OCI-LY7 (cell line): ENCODE data around the gene C9. TPM values are rescaled to one million over a fixed set of nuclear protein-coding genes. Genes with fewer than 3 reads are reported as not detected.
"Not testable (repeated sequence)": the region's sequence is repeated elsewhere in the genome, so short reads cannot be mapped to it uniquely, and the experiment has no call there.

Experiments used
- BruUV-seq: library from RNA; stranded (reverse); fragments of 400-500 nt; replicated peaks from 2 replicates; lab custom pipeline; 2021; lab: Mats Ljungman, UMichigan
- CTCF ChIA-PET: fragments of 300-600 bp; sonication (Branson Sonifier 250); formaldehyde crosslinking; loops from one replicate; lab custom pipeline; 2022; ENCODE audit warnings: antibody characterized with exemption; ENCODE audit not compliant: unreplicated experiment; lab: Charles Lee
- POLR2A ChIA-PET: fragments of 300-600 bp; sonication (Branson Sonifier 250); formaldehyde crosslinking; loops from one replicate; lab custom pipeline; 2022; ENCODE audit warnings: antibody characterized with exemption; lab: Charles Lee
- DNase-seq: peaks from one replicate; pipeline ENCODE4 v3.0.0-alpha.2; 2015; ENCODE audit warnings: low spot score
- H2AFZ ChIP-seq: fragments of 200-600 bp; sonication (generic), shearing (Covaris generic); 2 replicates; pipeline ENCODE4 v1.6.1; 2014; ENCODE audit warnings: mild to moderate bottlenecking, antibody characterized with exemption, low read length, moderate library complexity
- H3K27ac ChIP-seq: fragments of 200-600 bp; sonication (generic); 2 replicates; pipeline ENCODE4 v1.5.1; 2014; ENCODE audit warnings: mixed run types, low read depth, mild to moderate bottlenecking, moderate library complexity, low read length, inconsistent platforms; ENCODE audit not compliant: poor library complexity, severe bottlenecking
- H3K36me3 ChIP-seq: fragments of 200-600 bp; sonication (generic); 2 replicates; pipeline ENCODE4 v1.6.1; 2014; ENCODE audit warnings: mild to moderate bottlenecking, antibody characterized with exemption, low read length, moderate library complexity, mixed read lengths; ENCODE audit not compliant: insufficient read depth
- H3K4me1 ChIP-seq: fragments of 200-600 bp; sonication (generic); 2 replicates; pipeline ENCODE4 v1.5.1; 2014; ENCODE audit warnings: mild to moderate bottlenecking, low read length; ENCODE audit not compliant: insufficient read depth, poor library complexity, severe bottlenecking
- H3K4me2 ChIP-seq: fragments of 200-600 bp; sonication (generic); 2 replicates; pipeline ENCODE4 v1.6.1; 2014; ENCODE audit warnings: mild to moderate bottlenecking, low read length
- H3K4me3 ChIP-seq: fragments of 200-600 bp; sonication (generic); 2 replicates; pipeline ENCODE4 v1.5.1; 2014; ENCODE audit warnings: mild to moderate bottlenecking, low read depth, low read length; ENCODE audit not compliant: poor library complexity, severe bottlenecking
- H3K79me2 ChIP-seq: fragments of 200-600 bp; sonication (generic); 2 replicates; pipeline ENCODE4 v1.6.1; 2016; ENCODE audit warnings: low read depth, mild to moderate bottlenecking, low read length, moderate library complexity, mixed read lengths; ENCODE audit not compliant: insufficient read depth
- H3K9me2 ChIP-seq: fragments of 200-600 bp; sonication (generic); 2 replicates; pipeline ENCODE4 v1.6.1; 2016; ENCODE audit warnings: mild to moderate bottlenecking, low read length, mixed read lengths; ENCODE audit not compliant: insufficient read depth
- H3K9me3 ChIP-seq: fragments of 200-600 bp; sonication (generic); 2 replicates; pipeline ENCODE4 v1.6.1; 2014; ENCODE audit warnings: mild to moderate bottlenecking, mixed run types, low read length, mixed read lengths
- H4K20me1 ChIP-seq: fragments of 200-600 bp; sonication (generic); 2 replicates; pipeline ENCODE4 v1.6.1; 2014; ENCODE audit warnings: mild to moderate bottlenecking, antibody characterized with exemption, low read length, moderate library complexity, mixed read lengths; ENCODE audit not compliant: insufficient read depth
- CTCF ChIP-seq: fragments of 200-600 bp; sonication (generic); conservative IDR thresholded peaks from 2 replicates; pipeline ENCODE4 v1.5.1; 2014; ENCODE audit warnings: mild to moderate bottlenecking, antibody characterized with exemption, low read length, moderate library complexity, mixed read lengths
- EZH2phosphoT487 ChIP-seq: fragments of 200-600 bp; sonication (generic); IDR thresholded peaks from 2 replicates; pipeline ENCODE4 v1.6.1; 2018; ENCODE audit warnings: low read depth, borderline replicate concordance, mild to moderate bottlenecking, mixed run types, antibody characterized with exemption, low read length, moderate library complexity, mixed read lengths
- intact Hi-C: fragments of 100-400 bp; cut with micrococcal nuclease; formaldehyde crosslinking; loops from one replicate; pipeline ENCODE4 v1.10.0; 2022; ENCODE audit not compliant: unreplicated experiment
- total RNA-seq, 2 experiments: library from RNA; depleted of rRNA in 1 of 2; stranded (reverse); fragments of >200 nt in 1 of 2; shearing (Covaris generic) in 1 of 2; gene quantifications; 2 replicates each; pipeline ENCODE4 v1.2.3, GENCODE V29; 2014 to 2022

The C9 gene
- total RNA-seq, 2 experiments from 2014 or later: not detected

- no peak overlapping the region for H3K4me2 ChIP-seq
- no peak overlapping the region for H2AFZ ChIP-seq
- ChIA-PET CTCF (no interaction called here), POLR2A (interaction anchor here (0.7 kb wide), 1 partner anchor 16 kb away, joined by 3 read pairs; no protein-coding TSS in a partner anchor)
- intact Hi-C loops: no loop called here
- no peak for TF ChIP-seq CTCF
- no peak for TF ChIP-seq EZH2phosphoT487
- H3K9me2 ChIP-seq: no peaks in the 10 kb centered on the region
- H3K27ac ChIP-seq: no peak overlapping the region
- H3K4me1 ChIP-seq: no peaks in the 10 kb centered on the region
- H3K79me2 ChIP-seq: no peaks in the 10 kb centered on the region
- no peak overlapping the region for H3K4me3 ChIP-seq
- no peaks in the 10 kb centered on the region for H3K9me3 ChIP-seq
- no peaks in the 10 kb centered on the region for H3K36me3 ChIP-seq
- no TSS peak for BruUV-seq
- no peak for DNase-seq
- H4K20me1 ChIP-seq: no peaks in the 10 kb centered on the region
Measured at GRCh38 chr5:39409033-39409432, 44.7 kb upstream of the C9 start.

- Histone ChIP-seq H3K79me2 (no peaks in the 10 kb centered on the region), H2AFZ (no peak overlapping the region), H3K4me2 (no peak overlapping the region), H3K36me3 (no peaks in the 10 kb centered on the region), H3K4me1 (no peaks in the 10 kb centered on the region), H3K27ac (no peak overlapping the region), H3K9me2 (no peaks in the 10 kb centered on the region), H3K4me3 (no peak overlapping the region), H4K20me1 (no peaks in the 10 kb centered on the region), H3K9me3 (no peaks in the 10 kb centered on the region)
- DNase-seq: no peak
- intact Hi-C loops: no loop called here
- ChIA-PET CTCF (no interaction called here), POLR2A (interaction anchor here (0.7 to 1.3 kb wide), 2 partner anchors 15 to 121 kb away, joined by 3 to 5 read pairs; no protein-coding TSS in a partner anchor)
- BruUV-seq: no TSS peak
- TF ChIP-seq CTCF (no peak), EZH2phosphoT487 (no peak)
Measured at GRCh38 chr5:39405083-39405843, 41.0 kb upstream of the C9 start.

- H3K27ac ChIP-seq, H3K9me3 ChIP-seq, H2AFZ ChIP-seq, DNase-seq, H3K79me2 ChIP-seq, intact Hi-C loops, H3K36me3 ChIP-seq, H4K20me1 ChIP-seq, H3K4me1 ChIP-seq, POLR2A ChIA-PET, H3K4me2 ChIP-seq, H3K9me2 ChIP-seq, BruUV-seq, H3K4me3 ChIP-seq: not testable (repeated sequence)
- CTCF ChIA-PET: interaction anchor here (1.5 kb wide), 1 partner anchor 11 kb away, joined by 3 read pairs; no protein-coding TSS in a partner anchor
Measured at GRCh38 chr5:39403761-39404160, 39.5 kb upstream of the C9 start.

GRCh38 chr5:39402140-39402539 is 37.8 kb upstream of the C9 start:
- intact Hi-C loops, H3K9me3 ChIP-seq, H3K4me2 ChIP-seq, DNase-seq, H3K79me2 ChIP-seq, H4K20me1 ChIP-seq, H3K36me3 ChIP-seq, H3K27ac ChIP-seq, H3K4me1 ChIP-seq, H3K4me3 ChIP-seq, H2AFZ ChIP-seq, H3K9me2 ChIP-seq, BruUV-seq: not testable (repeated sequence)
- ChIA-PET POLR2A (interaction anchor here (1.3 kb wide), 1 partner anchor 9 kb away, joined by 3 read pairs; no protein-coding TSS in a partner anchor), CTCF (interaction anchor here (1.5 kb wide), 1 partner anchor 10 kb away, joined by 3 read pairs; no protein-coding TSS in a partner anchor)
